GM19099 (cell line): Measurements from ENCODE around the gene PSMB3.

Source experiments
- POLR2A ChIP-seq: IDR thresholded peaks from 3 replicates; pipeline ENCODE4 v1.6.1; 2011; ENCODE audit warnings: low read depth; ENCODE audit not compliant: insufficient read length; ENCODE audit errors: extremely low read depth

The PSMB3 gene

DNA sequence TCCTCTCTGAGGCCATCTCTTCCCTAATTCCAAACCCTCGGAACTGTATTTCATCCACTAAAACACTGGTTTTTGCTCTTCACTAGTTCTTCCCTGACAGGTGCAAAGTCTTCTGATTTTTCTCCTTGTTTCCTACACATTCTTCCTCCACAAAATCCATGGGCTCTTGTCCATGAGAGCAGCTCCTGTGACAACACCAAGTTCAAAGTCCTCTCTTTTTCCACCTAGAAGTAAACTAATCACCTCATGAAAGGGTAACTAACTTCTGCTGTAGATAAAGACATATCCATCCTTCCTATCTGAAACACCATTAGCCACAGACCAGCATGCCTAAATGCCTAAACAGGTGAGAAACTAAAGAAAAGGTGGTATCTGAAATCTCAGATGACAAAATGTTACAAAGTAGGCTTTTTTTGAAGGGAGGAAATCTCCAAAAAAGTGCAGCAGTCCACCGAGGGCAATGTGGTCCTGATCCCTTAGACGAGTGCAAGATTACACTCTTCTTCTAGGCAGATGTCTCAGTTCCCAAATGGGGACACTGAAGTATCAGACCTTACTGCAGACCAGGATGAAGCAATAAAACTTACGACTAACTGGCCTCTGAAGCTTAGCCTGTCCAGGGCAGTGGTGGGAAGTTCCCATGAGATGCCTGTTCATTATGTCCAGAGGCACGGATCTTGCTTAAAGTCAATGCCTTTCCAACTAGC, 44.1 kb downstream of the PSMB3 start:
- no peak for TF ChIP-seq POLR2A

DNA sequence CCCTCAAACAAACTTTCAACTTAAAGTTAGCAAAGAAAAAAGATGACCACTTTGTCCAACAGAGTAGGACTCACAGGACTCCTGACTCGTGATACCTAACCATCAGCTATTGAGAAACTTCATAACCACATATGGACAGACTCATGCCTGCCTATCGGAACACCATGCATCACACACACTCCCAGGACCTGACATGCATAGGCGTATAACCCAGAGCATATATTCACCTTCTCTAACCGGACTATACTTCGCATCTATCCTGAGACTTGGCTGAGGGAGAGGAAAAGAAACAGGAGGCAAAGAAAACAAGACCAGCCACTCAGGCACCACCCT, 44.6 kb downstream of the PSMB3 start:
- no peak for TF ChIP-seq POLR2A

DNA sequence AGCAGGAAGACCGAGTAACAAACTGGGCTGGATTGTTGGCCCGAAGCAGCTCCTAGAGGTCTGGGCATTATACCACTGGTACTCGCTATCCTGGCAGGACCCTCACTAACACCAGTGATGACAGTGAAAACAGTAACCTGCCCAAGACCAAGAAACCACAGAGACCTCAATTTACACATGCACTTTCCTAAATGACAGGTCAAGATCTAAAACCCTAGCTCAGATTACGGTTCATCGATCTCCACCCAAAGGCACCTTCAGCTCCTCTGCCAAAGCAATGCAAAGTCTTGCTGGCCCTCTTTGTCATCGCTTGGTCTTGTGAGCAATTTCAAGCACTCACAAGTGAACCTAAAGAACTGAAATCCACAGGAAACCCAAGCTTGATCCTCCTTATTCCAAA, 45.3 kb downstream of the PSMB3 start:
- TF ChIP-seq POLR2A: no peak

DNA sequence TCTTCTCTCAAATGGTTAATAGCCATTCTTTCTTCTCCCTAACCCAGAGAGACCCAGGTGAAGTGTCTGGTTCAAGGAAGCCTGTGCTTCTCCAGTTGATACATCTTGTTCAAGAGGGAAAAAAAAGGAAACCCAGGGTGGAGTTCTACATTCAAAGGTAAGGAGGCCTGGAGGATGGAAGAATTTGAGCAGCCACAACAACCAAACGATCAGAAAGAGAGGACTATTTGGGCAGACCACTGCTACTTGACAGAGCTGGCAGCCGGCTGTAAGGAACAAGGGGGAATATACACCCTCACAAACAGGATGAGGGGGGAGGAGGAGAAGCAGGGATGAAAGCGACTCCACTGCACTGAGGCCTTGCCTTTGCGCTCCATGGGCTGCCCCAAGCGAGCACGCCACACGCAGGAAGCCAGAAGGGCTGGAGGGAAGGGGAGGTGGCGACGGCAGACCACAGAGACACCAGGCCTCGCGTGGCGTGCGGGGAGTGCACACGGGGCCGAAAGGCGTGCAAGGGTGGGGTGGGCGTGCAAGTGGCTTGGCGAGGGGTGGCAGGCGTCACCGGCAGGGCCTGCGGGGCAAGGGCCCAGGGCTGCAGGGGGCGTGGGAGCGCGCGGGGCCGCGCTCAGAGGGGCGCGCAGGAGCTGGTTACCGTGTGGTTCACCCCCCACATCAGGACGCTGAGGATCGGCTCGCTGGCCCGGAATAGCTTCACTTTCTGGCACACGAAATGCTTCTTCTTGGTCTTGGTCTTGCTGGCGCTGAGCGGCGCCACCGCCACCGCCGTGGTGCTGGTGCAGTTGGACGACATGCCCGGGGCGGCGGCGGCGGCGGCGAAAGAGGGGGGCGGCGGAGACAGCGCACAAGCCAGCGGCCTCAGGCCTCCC, 46.3 kb downstream of the PSMB3 start:
- peak; percentile 37 for TF ChIP-seq POLR2A

DNA sequence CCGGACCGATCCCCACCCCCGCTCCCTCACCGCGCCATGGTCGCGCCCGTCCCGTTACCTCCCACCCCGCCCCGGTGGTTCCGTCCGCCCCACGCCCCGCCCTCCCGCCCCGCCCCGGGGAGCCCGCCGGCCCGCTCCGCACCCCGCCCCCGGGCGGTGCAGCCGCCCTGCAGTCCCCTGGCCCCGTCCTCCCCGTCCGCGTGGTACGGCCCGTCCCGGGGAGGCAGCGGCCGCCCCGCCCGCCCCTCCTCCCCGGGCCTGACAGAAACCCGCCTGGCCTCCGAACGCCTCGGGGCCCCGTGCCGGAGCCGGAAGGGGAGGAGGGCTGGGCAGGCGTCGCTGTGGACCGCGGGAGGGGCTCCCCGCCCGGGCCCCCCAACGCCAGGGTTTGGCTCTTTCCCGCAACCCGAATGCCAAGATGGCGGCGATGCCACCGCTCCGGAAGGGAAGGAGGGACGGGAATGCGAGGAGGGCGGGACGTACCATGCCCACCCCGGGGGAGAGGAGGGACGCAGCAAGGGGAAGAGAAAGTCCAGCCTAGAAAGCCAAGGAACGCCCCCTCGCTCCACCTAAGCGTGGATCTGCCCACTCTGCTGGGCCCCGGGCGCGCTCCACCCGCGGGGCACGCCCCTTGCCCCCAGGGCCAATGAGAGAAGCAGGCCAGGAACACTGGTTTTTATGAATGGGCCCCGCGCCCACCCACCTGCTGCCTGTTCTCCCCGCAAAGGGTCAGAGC, 47.1 kb downstream of the PSMB3 start, which contains the start of gene PIP4K2B:
TSS of gene PIP4K2B (minus strand) at position 56 of the 736 bp plus-strand sequence. CDS start 132 bp downstream, outside the sequence.
- peak; percentile 44 for TF ChIP-seq POLR2A

DNA sequence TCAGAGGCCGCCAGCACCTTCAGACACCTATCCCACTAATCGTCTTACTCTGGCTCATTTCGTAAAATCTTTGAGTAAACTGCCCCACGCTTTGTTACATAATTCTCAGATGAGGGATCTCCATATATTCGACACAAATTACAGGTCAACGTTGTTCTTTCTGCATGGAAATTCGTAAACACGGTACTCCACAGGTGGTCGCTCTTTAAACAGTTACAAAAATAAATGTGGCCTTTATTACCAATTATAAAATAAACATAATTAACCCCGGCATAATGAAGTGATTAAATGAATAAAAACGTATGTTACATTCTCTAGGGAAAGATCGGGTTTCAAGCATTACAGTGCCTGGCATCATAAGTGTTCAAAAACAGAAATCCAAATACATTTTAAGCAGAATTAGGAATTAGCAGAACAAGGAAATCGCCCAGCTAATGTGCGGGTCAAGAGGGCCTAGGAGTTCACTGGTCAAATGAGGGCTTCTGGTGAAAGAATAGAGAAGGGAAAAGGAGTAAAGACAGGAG, 47.8 kb downstream of the PSMB3 start:
- no peak for TF ChIP-seq POLR2A

DNA sequence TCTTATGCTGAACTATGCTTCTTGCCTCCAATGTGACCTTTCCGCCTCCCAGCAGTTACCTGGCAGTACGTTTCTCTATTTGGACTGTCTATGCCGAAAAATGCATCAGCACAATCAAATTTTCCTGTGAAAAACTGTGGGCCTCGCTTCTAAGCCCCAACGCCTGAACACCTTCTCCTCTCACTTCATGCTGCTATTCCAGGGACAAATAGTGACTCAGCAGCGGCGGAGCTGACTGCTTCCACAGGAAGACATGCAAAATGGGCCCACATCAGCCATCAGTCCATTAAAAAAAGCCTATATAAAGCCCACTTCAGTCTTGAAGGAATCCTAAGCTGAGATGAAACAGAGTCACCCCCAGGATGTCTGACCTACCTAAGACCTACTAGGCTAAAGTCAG, 57.3 kb downstream of the PSMB3 start:
- no peak for TF ChIP-seq POLR2A
